Effector CD8-positive, alpha-beta T cell (primary cell): ENCODE data around the gene SNCAIP.

Experiments
- DNase-seq: peaks from one replicate; lab custom pipeline; 2025; lab: John Stamatoyannopoulos, UW

The SNCAIP gene

DNA sequence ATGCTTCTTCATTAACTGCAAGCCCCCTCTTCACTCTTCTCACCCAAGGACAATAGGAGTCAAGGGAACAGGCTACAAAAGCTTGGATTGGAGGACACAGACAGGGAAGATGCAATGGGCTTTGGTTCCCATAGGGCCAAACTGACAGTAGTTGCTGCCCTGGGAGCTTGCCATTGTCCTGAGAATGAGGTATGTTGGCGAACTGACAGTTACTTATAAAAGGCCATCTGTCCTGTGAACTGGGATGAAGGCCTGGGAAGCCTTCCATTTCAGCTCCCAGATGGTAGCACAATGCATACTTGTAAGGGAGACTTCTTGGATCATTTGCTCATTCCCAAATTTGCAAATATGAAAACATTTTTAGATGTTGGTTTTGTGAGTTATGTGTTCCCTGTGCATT, 88.9 kb downstream of the SNCAIP start:
- DNase-seq: no peak

DNA sequence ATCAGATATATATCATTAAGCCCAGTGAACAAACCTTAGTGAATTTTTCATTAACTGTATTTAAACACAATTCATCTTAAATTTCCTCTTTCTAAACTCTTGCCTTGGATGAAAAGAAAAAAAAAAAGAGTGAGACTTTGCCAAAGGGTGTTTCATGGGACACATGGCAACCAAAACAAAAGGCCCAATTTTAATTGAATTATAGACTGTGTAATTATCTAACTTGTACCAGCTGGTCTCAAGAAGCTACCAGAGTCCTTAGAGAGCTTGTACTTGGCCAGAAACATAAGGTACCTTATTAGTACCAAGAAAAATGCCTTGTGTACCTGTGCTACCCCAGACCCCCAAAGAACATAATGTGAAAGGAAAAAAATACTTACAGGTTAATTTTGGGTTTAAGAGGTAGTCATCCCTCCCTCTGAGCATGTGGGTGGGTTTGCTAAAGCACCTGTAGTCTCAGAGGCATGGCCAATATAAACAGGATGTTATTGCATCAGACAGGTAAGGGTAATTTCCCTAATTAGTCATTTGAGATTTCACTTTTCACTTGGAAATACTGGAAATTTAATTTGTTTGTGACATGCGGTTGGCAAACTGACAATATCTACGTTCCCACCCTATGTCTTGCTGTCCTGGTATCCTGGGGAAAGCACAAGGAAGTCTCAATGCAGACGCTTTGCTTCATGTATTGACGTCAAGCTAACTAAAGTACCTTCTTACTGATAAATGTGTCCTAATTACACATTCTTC, 90.1 kb downstream of the SNCAIP start:
- no peak for DNase-seq

DNA sequence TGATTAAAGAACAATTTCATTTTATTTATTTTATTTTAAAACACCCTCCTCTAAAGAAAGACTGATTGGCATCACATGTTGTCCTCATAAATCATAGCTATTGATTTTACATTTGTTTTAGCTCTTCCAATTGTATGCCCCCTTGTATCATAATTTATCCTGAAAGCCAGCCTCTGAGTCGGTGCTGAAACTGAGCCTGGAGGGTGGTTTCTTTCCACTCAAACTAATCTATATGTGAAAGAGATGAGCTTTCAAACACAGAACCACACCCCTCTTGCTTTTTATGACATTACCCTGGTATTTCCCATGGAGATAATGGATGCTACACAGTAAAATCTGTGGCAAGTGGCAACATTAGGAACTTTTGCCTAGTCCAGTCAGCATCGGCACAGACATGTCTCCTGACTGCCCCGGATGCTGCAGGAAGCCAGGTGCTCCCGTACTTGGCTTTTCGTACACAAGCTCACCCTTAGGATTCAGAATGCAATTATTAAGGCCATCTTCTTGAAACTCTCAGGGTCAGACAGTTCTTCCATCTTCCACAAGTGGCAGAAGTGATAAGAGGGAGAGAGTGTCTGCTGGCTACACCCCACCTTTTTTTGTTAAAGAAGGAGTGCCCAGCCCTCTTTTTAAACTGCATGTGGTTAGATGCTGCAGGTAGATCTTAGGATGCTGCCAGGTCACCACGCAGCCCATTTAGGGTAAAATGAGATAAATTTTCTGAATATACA, 91.1 kb downstream of the SNCAIP start:
- no peak for DNase-seq

DNA sequence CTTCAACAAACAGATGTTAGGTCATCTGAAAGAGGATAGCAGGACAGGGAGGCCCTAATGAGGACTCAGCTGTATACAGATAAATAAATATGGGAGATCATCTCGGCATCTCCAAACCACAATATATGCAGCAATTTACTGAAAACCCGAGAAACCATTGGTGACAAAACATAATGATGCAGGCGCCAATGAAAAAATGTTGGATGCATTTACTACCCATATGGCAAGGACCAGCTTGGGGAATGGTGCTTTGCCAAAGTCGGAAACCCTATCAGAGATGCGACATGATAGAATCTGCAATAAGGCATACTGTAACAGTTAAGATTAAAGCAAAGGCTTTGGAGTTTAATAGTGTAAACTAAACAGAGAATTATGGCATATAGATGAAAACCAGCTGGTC, 92.0 kb downstream of the SNCAIP start:
- DNase-seq: no peak

DNA sequence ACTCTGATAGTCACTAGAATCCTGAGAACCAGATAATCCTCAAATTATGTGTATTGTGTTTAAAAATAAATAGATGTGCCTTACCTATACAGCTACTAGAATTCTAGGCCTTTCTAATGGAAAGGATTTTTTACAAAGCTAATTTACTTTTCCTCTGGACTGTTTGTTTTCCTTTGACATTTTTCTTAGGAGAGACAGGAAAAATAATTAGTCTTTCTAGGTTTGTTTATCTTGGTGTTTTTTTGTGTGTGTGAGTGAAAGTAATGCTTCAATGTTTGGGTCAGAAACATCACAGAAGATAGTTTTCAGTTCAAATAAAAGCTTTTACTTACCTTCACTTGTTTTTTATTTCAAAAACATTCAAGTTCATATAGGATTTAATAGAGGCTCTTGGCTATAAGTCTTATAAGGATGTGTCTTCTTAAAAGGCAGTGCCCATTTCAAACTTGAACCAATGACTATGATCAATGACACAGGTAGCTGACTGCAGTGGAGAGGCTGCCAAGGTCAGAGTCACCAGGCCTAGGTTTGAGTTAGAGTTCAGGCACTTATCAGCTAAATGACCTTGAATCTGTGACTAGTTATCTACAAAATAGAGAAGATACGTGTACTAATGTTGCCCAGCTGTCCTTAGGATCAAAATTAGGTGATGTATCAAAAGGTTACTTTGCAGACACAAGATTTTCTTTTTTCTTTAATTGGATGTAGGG, 92.8 kb downstream of the SNCAIP start:
- DNase-seq: no peak

DNA sequence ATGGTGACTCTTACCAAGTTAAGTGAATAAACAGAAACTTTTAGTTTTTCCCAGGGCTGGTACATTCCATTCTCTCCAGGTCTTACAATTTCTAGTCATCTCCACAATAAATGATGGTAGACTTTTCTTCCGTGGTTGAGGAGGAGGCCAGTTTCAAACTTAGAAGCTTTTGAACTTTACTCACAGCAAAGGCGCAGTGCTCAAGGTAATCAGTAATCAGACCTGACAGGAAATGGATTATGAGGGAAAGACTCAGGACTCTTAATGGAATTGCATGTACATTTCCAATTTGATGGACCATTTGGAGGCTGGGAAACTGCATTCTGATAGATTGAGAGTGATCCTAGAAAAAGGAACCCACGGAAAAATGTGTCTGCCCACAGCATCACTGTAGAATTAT, 93.7 kb downstream of the SNCAIP start:
- no peak for DNase-seq

DNA sequence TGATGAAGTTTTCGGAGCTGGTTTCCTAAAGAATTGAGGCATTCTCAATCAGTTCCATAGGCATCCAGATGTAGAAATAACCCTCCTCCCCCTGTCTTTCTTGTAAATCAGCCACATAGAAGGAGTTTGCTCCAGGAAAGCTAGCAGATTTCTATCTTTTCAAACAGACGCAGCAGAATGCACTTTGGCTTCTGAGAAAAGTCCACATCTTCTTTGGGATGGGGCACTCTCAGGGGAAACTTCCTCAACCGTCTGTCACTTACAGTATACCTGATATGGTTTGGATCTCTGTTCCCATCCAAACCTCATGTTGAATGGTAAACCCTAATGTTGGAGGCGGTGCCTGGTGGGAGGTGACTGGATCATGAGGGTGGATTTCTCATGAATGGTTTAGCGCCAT, 94.1 kb downstream of the SNCAIP start:
- no peak for DNase-seq

DNA sequence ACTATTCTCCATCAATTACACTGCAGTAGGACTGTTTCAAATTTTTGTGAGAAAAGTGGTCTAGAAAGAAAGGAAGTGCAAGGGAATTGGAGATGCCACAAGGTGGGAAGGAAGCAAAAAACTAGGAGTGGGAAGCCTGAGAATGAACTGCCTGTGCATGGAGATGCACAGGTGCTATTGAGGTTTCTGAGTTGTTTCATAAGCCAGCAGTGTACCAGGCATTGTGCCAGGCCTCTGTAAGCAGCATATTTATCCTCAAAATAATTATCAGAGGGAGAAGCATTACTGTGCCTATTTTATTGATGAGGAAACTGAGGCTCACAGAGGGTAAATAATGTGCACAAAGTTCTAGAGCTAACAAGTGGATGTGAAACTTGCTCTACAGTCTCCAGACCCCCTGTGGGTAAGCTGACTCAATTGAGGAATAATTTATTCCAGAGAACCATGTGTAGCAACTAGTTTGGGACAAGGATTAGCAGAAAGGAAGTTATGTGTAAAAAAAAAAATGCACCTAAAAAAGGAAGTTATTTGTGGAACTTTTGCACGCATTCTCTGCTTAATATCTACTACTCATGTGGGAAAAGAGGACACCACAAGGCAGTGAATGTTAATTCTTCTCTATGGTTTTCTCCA, 96.7 kb downstream of the SNCAIP start:
- no peak for DNase-seq

DNA sequence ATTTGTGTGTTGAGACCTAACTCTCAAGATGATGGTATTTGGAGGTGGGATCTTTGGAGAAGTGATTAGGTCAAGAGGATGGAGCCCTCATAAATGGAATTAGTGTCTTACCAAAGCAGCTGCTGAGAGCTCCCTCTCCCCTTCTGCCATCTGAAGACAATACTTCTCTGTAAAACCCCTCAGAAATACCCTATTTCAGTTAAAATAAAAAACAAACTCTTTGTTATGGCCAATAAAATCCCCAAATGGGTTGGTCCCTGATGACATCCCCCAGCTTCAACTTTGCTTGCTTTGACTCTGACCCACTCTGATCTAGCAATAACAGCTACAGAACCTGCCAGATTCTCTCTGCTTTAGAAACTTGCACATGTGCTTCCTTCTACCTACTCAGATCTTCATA, 100.9 kb downstream of the SNCAIP start:
- no peak for DNase-seq

DNA sequence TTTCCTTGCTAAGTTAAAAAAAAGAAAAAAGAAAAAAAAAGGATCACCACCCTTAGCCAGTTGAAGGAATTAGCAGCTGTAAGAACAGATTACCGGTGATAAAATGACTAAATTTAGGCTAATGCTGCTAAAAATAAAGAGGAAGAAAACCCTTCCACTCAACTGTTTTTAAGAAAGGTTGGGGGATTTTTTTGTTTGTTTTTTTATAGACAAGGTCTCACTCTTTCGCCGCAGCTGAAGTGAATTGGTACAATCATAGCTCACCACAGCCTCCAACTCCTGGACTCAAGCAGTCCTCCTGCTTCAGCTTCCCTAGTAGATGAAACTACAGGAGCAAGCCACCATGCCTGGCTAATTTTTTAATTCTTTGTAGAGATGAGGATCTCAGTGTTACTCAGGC, 101.7 kb downstream of the SNCAIP start:
- no peak for DNase-seq

DNA sequence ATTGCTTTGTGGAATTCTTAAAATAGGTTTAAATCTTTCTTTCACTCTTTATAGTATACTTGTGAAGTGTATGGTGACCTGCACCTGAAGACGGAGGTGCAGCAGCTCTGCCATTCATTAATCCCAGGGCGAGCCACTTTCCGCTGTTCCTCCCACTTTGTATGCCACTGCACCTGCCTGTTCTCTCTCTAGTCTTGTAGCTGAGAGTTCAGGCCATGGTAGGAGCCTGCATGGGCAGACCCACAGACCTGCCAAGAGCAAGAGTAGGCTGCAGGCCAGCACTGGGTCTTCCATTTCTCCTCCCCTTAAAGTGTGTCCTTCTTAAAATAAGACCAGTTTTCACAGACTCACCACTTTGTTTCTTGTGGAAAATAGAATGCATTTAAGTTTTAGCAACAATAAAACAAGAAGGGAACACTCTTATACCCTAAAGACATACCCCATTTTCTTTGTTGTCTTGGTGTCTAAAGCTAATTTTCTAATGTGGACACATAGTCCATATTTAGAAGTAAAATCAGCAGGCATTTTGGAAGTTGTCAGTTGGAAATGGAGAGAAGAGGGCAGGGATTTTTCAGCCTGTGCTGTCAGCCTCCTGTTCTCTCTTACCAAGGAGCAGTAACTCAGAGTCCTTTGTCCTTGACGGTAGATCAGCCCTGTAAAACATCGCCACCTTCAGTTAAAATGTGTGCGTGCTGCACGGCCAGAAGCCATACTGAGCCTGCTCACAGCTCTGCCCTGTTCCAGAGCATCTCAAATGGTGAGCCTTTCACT, 103.2 kb downstream of the SNCAIP start:
- no peak for DNase-seq

DNA sequence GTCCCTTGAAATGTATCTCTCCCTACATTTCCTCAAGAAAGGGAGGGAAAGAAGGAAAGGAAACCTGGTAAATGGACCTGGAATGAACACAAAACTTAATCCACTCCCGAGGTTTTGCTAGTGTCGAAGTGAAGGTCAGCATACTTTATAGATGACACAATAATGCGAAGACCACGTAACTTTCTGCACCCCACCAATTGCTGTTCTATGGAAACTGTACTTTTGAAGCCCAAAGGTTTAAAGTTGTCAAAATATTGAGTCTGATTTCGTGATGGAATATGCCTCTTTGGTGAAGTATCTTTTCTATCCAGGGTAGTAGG, 103.7 kb downstream of the SNCAIP start:
- DNase-seq: no peak

DNA sequence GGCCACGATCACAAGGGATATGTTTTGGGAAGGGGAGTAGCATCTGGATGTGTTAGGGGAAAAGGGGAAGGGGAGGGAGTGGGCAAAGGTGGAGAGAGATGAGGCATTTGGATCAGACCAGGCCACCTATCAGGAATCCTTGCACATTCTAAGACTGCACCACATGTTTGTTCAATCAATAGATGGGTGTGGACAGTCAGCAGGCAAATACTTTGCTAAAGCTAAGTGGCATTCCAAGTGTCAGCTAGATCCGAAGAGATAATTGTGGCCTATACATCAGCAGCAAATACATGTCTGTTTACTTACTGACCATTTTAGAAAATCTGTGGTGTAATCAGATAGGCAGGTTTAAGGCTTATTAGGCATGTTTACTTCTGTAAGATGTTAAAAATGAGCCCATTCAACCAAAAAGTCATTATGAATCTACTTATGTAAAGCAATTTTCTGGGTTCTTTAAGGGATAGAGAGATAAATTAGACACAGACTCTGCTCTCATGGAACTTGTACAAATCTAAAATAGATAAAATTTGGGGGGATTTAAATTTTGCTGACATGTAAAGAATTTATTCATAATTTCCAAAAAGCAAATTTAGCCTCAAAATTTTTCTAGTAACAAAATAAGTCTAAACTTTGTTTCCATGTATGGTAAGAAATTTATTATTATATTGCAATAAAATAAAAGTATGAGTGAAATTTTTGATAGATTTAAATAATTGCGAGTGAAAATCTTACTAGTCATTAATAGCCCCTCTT, 107.3 kb downstream of the SNCAIP start:
- no peak for DNase-seq

DNA sequence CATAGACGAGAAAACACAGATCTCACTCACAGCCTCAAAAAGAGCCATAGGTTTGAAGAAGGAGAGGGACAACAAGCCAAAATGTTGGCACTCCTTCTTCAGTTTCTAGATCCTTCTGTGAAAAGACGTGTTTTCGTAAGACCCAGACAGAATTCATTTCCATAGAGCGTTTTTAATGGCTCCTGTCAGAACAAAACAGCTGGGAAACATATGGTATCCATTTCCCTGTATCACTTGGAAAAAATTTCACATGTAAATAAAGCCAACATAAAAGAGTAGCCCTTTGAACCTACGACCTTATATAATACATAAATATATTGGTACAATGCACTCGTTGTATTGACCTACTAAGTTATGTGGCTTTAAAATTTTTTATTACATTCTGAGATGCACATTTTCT, 108.1 kb downstream of the SNCAIP start:
- DNase-seq: no peak

DNA sequence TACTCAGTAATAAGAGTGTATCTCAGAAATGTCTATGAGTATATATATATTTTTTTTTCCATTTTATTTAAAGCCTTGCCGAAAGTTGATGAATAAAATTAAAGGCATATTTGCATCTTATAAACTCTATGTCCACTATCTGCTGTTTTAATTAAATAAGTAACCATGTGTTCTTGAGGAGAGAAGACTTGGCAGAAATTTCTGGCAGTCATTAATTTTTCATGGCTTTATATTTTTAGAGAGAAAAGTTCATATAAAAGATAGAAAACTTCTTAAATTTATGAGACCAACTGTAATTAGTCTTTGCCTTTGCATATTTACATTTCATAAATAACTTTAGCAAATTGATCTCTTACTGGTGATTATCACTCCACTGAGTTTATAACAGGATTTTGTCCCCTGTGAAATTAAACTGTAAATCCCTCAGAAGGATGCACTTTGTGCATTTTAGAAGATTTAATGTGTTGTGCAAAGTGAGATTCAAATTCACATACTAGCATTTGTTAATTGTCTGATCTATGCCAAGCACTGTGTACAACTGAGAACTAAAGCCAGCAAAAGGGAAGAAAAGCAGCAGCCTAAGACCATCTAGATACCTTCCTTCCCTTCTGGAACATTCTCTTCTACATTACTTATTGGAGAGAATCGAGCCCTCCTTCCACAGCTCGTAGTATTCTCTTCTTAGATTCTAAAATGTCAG, 108.7 kb downstream of the SNCAIP start:
- DNase-seq: no peak

DNA sequence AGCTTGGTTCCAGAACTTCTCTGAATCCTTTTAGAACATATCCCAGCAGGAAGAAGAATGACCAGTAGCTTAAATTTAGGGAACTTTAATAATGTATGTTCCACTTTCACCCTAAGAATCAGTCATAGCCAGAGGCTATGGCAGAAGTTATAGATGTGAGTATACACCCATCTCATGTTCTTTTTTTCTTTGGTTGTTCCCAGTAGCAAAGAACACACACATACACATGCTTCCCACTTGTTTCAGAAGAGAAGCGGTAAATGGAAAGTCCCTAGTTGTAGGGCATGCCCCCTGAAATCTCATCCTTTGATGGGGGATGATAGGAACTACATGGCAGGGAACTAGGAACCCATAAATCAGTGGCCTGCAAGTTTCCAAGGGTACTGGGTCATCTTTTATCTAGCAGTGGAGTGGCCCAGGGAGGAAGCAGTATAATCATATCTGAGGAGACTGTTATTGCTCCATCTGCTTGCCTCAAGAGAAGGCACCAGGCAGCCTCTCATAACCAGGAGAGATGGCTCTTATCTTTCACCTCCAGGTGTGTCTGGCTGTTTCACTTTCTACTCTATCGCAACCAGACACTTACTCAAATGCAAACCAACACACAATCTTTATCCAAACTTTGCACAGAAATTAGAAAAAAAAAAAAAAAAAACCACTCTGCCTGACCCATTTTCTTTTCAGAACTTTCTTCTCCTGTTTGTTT, 109.5 kb downstream of the SNCAIP start:
- no peak for DNase-seq

DNA sequence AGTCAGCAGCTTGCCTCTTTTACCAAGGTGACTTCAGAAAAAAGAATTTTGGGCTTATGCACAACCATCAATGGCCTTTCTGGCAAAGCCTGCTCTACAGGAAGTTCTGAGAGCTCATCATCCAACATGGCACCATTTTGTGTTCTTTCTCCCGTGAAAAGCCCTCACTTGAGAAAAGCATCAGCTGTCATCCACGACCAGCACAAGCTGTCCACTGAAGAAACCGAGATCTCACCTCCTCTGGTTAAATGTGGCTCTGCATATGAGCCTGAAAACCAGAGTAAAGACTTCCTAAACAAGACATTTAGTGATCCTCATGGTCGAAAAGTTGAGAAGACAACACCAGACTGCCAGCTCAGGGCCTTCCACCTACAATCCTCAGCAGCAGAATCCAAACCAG, 111.2 kb downstream of the SNCAIP start:
- no peak for DNase-seq

DNA sequence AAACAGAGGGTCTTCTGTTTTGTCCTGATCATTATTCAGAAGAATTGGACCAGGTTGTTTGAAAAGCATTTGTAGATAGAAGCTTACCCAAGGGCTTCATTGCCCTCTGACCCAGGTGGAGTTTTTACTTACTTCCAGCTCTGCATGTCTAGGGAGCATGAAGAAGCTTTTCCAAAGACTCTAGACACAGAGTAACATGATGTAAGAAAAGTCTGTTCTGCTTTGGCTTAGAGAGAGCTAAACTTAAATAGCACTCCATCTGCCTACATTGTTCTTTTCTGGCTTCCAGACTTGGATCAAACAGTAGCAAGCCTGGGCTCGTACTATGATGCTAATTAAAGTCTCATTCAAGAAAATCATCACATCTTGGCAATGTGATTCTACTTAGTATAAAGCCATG, 112.1 kb downstream of the SNCAIP start:
- no peak for DNase-seq

DNA sequence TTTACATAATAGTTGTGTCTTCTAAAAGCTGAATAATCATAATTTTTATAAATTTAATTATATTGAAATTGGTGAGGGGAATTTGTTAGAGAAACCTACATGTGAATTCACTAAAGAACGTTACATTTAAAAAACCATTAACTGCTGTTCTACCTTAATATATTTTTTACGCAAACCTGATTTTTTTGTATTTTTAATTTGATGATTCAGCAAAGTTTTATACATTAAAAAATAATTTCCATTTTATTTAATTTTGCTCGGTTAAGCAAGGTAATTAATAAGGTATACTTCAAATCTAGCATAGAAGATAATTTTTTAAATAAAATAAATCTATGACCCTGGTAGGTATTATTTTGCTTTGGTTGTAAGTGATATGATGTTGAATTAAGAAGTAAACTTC, 114.3 kb downstream of the SNCAIP start:
- no peak for DNase-seq

DNA sequence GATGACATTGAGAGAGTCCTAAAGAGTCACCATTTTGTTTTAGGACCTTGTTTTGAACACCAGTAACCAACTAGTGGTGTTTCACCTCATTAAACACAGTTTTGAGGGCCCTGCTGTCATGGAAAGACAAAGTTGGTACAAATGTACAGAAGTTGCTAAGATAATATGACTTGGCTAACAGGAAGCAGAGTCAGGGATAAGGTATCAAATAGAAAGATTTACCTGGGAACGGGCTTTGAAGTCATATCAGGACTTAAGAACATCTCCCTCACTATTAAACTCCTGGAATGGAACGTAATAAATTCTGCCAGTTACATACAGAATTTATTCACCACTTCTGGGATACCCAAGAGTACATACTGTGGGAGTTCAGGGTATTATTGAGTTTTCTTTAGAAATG, 115.6 kb downstream of the SNCAIP start:
- DNase-seq: no peak
